ENCODE data around the gene IGLL5.

DNA sequence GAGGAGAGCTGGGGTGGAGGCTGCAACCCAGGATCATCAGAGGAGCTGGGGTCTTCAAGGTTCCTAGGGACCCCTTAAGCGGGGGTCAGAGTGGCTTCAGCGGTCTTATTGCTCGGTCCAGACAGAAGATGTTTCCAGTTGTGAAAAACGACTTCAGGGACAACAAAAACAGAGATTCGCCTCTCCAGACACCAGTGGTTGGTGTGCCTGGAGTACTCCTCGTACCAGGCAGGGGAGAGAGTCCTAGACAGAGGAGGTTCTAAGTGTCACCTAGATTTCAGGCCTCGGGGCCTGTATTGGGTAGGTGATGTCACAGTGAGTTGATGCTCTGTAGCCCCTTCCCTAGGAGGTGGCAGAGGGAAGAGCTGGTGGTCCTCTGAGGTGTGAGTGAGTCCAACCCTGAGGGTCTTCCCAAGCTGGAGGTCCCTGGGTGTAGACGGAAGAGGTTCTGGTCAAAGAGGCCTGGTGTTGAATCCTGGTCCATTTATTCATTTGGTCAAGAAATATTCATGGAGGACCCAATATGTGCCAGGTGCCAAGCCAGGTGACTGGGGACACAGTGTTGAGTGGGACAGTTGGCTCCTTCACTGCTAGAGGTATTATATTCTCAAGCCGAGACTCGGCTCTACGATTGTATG is 4.4 kb upstream of the IGLL5 start:
- no peak for TF ChIP-seq EZH2 (IDR thresholded peaks at IDR 0.05; ENCODE audit: insufficient read depth, poor library complexity, severe bottlenecking)
- TF ChIP-seq EZH2phosphoT487 (IDR thresholded peaks at IDR 0.05; ENCODE audit: insufficient read depth, low read depth) = no peak
